GM23338 (cell line): ENCODE measurements around the gene FILIP1. TPM values are rescaled to one million over a fixed set of nuclear protein-coding genes. Genes with fewer than 3 reads are reported as not detected.

Experiments used
- ATAC-seq: fragments of 200-7000 bp; cut with Tn5 transposase; 3 replicates; pipeline ENCODE4 v1.9.1; 2020
- DNase-seq: peaks from one replicate; pipeline ENCODE4 v3.0.0-alpha.2; 2015; ENCODE audit warnings: low spot score
- H2AFZ ChIP-seq: fragments of 200-600 bp; sonication (generic); 2 replicates; pipeline ENCODE4 v1.8.0; 2016; ENCODE audit warnings: antibody characterized with exemption, mild to moderate bottlenecking, moderate library complexity
- H3F3A ChIP-seq: fragments of 200-600 bp; sonication (generic); replicated peaks from 2 replicates; pipeline ENCODE4 v1.8.0; 2017; ENCODE audit warnings: antibody characterized with exemption, mixed run types, low read depth
- H3K27ac ChIP-seq: fragments of 200-600 bp; sonication (generic); 2 replicates; pipeline ENCODE4 v1.6.1; 2016; ENCODE audit warnings: low read depth
- H3K27me3 ChIP-seq: fragments of 200-600 bp; sonication (generic); 2 replicates; pipeline ENCODE4 v1.8.0; 2016; ENCODE audit warnings: mild to moderate bottlenecking, mixed run types, moderate library complexity; ENCODE audit not compliant: insufficient read depth
- H3K36me3 ChIP-seq: fragments of 200-600 bp; sonication (generic); 2 replicates; pipeline ENCODE4 v1.8.0; 2016; ENCODE audit warnings: mild to moderate bottlenecking; ENCODE audit not compliant: insufficient read depth
- H3K4me1 ChIP-seq: fragments of 200-600 bp; sonication (generic); 2 replicates; pipeline ENCODE4 v1.8.0; 2016; ENCODE audit warnings: mild to moderate bottlenecking, moderate library complexity; ENCODE audit not compliant: insufficient read depth
- H3K4me2 ChIP-seq: fragments of 200-600 bp; sonication (generic); 2 replicates; pipeline ENCODE4 v1.7.1; 2017; ENCODE audit warnings: mixed run types
- H3K4me3 ChIP-seq: fragments of 200-600 bp; sonication (generic); 2 replicates; pipeline ENCODE4 v1.6.1; 2016; ENCODE audit warnings: mixed run types
- H3K79me2 ChIP-seq: fragments of 200-600 bp; sonication (generic); replicated peaks from 2 replicates; pipeline ENCODE4 v1.8.0; 2017; ENCODE audit warnings: mild to moderate bottlenecking; ENCODE audit not compliant: insufficient read depth
- H3K9me2 ChIP-seq: fragments of 200-600 bp; sonication (generic); 2 replicates; pipeline ENCODE4 v1.8.0; 2017; ENCODE audit not compliant: insufficient read depth
- H4K20me1 ChIP-seq: fragments of 200-600 bp; sonication (generic); replicated peaks from 2 replicates; pipeline ENCODE4 v1.8.0; 2017; ENCODE audit warnings: mild to moderate bottlenecking; ENCODE audit not compliant: insufficient read depth
- H3K27ac Mint-ChIP-seq: 2 replicates; pipeline ENCODE4 v1.8.0; 2020; ENCODE audit warnings: inconsistent platforms, mild to moderate bottlenecking, moderate library complexity, mixed read lengths
- H3K27me3 Mint-ChIP-seq: 3 replicates; pipeline ENCODE4 v1.8.0; 2022; ENCODE audit warnings: low read depth, mild to moderate bottlenecking, moderate library complexity, mixed read lengths, inconsistent platforms; ENCODE audit not compliant: insufficient read depth, poor library complexity
- H3K36me3 Mint-ChIP-seq: 3 replicates; pipeline ENCODE4 v1.8.0; 2021; ENCODE audit warnings: low read depth, mild to moderate bottlenecking, inconsistent platforms, moderate library complexity, mixed read lengths
- H3K4me1 Mint-ChIP-seq: 3 replicates; pipeline ENCODE4 v1.8.0; 2020; ENCODE audit warnings: mild to moderate bottlenecking, inconsistent platforms, mixed read lengths
- H3K4me3 Mint-ChIP-seq: 3 replicates; pipeline ENCODE4 v1.8.0; 2021; ENCODE audit warnings: moderate library complexity, mild to moderate bottlenecking, inconsistent platforms, mixed read lengths
- H3K9me3 Mint-ChIP-seq: 3 replicates; pipeline ENCODE4 v1.8.0; 2020; ENCODE audit warnings: moderate library complexity, mild to moderate bottlenecking, inconsistent platforms, mixed read lengths
- CREB1 ChIP-seq: fragments of 250-450 bp; sonication (Bioruptor Pico); IDR thresholded peaks from 2 replicates; pipeline ENCODE4 v1.5.0; 2020; ENCODE audit warnings: low read depth, mild to moderate bottlenecking, moderate library complexity
- CTCF ChIP-seq, 2 experiments: fragments of 200-600 bp in 1 of 2; sonication (generic) in 1 of 2; conservative IDR thresholded peaks; 2 replicates each; pipeline versions ENCODE4 v1.5.1 to v1.6.1; 2016 to 2017; ENCODE audit warnings: antibody characterized with exemption in 2 of 2, low read depth in 2 of 2, mild to moderate bottlenecking in 2 of 2, moderate library complexity in 1 of 2
- ETS1 ChIP-seq: IDR thresholded peaks from 2 replicates; pipeline ENCODE4 v1.6.1; 2016; ENCODE audit warnings: antibody characterized with exemption
- EZH2 ChIP-seq: fragments of 200-600 bp; sonication (generic); IDR thresholded peaks from one replicate; pipeline ENCODE4 v1.8.0; 2017; ENCODE audit warnings: antibody characterized with exemption, mild to moderate bottlenecking, low read depth; ENCODE audit not compliant: unreplicated experiment
- EZH2phosphoT487 ChIP-seq: fragments of 200-600 bp; sonication (generic); IDR thresholded peaks from one replicate; pipeline ENCODE4 v1.8.1; 2018; ENCODE audit warnings: antibody characterized with exemption; ENCODE audit not compliant: unreplicated experiment
- JUNB ChIP-seq: IDR thresholded peaks from one replicate; pipeline ENCODE4 v1.6.1; 2016; ENCODE audit warnings: antibody characterized with exemption; ENCODE audit not compliant: unreplicated experiment
- POLR2AphosphoS5 ChIP-seq: IDR thresholded peaks from 2 replicates; pipeline ENCODE4 v1.6.1; 2016; ENCODE audit warnings: antibody characterized with exemption, low read depth
- REST ChIP-seq: IDR thresholded peaks from one replicate; pipeline ENCODE4 v1.6.1; 2018; ENCODE audit warnings: antibody characterized with exemption; ENCODE audit not compliant: unreplicated experiment
- STAT1 ChIP-seq: IDR thresholded peaks from one replicate; pipeline ENCODE4 v1.6.1; 2016; ENCODE audit warnings: antibody characterized with exemption; ENCODE audit not compliant: unreplicated experiment
- ZNF114 ChIP-seq: fragments of 250-450 bp; sonication (Bioruptor Pico); IDR thresholded peaks from 2 replicates; pipeline ENCODE4 v1.5.0; 2020; ENCODE audit warnings: mild to moderate bottlenecking, moderate library complexity
- ZNF331 ChIP-seq: fragments of 250-450 bp; sonication (Bioruptor Pico); IDR thresholded peaks from 2 replicates; pipeline ENCODE4 v1.5.0; 2020; ENCODE audit warnings: low read depth, mild to moderate bottlenecking, moderate library complexity
- polyA plus RNA-seq: library from polyadenylated mRNA; unstranded; fragments of >200 nt; fragmentation: Nextera tagmentation; extraction: Ambion mirVana; gene quantifications from 2 replicates; pipeline ENCODE4 v1.2.1, GENCODE V29; 2016
- total RNA-seq: library from RNA; depleted of rRNA; stranded (reverse); fragments of >200 nt; shearing (Covaris generic); gene quantifications from 2 replicates; pipeline ENCODE4 v1.2.3, GENCODE V29; 2014
- TF ChIP-seq, protein P1 (sequence below): fragments of 250-450 bp; sonication (Bioruptor Pico); IDR thresholded peaks from 2 replicates; pipeline ENCODE4 v1.5.0; 2020; ENCODE audit warnings: mild to moderate bottlenecking, moderate library complexity

Gene FILIP1
- total and polyA plus RNA-seq, 2 experiments from 2014 or later: 3.7 to 6.4 TPM

- TF ChIP-seq CREB1 (CRISPR knock-in tag): no peak
Measured at GRCh38 chr6:75281653-75282052, 211.9 kb downstream of the FILIP1 start (continued).

GRCh38 chr6:75280131-75280855 is 213.3 kb downstream of the FILIP1 start:
- Histone ChIP-seq H3K9me2 (0 out of 2 replicates have a peak, but pooled peaks cover 4% of the 10 kb centered on the region), H3K36me3 (no peaks in the 10 kb centered on the region), H3K27ac (peak overlapping the region; percentile 15), H4K20me1 (no peaks in the 10 kb centered on the region; the same call in 1 of the 2 replicates), H3F3A (no peaks in the 10 kb centered on the region), H3K27me3 (no peaks in the 10 kb centered on the region), H3K4me3 (peak overlapping the region; percentile 86), H3K4me2 (peak overlapping the region; percentile 80), H2AFZ (no peak overlapping the region), H3K79me2 (peaks cover 92% of the 10 kb centered on the region), H3K4me1 (peaks cover 61% of the 10 kb centered on the region)
- Mint-ChIP-seq H3K4me3 (peak overlapping the region; percentile 46; the same call in 2 of the 3 replicates), H3K27ac (peak overlapping the region; percentile 94), H3K4me1 (peaks cover 51% of the 10 kb centered on the region), H3K36me3 (peaks cover 9% of the 10 kb centered on the region), H3K27me3 (no peaks in the 10 kb centered on the region), H3K9me3 (0 out of 3 replicates have a peak, but pooled peaks cover under 1% of the 10 kb centered on the region)
- DNase-seq: no peak
- no peak for ATAC-seq
- no peak for TF ChIP-seq POLR2AphosphoS5
- TF ChIP-seq, protein P1, sequence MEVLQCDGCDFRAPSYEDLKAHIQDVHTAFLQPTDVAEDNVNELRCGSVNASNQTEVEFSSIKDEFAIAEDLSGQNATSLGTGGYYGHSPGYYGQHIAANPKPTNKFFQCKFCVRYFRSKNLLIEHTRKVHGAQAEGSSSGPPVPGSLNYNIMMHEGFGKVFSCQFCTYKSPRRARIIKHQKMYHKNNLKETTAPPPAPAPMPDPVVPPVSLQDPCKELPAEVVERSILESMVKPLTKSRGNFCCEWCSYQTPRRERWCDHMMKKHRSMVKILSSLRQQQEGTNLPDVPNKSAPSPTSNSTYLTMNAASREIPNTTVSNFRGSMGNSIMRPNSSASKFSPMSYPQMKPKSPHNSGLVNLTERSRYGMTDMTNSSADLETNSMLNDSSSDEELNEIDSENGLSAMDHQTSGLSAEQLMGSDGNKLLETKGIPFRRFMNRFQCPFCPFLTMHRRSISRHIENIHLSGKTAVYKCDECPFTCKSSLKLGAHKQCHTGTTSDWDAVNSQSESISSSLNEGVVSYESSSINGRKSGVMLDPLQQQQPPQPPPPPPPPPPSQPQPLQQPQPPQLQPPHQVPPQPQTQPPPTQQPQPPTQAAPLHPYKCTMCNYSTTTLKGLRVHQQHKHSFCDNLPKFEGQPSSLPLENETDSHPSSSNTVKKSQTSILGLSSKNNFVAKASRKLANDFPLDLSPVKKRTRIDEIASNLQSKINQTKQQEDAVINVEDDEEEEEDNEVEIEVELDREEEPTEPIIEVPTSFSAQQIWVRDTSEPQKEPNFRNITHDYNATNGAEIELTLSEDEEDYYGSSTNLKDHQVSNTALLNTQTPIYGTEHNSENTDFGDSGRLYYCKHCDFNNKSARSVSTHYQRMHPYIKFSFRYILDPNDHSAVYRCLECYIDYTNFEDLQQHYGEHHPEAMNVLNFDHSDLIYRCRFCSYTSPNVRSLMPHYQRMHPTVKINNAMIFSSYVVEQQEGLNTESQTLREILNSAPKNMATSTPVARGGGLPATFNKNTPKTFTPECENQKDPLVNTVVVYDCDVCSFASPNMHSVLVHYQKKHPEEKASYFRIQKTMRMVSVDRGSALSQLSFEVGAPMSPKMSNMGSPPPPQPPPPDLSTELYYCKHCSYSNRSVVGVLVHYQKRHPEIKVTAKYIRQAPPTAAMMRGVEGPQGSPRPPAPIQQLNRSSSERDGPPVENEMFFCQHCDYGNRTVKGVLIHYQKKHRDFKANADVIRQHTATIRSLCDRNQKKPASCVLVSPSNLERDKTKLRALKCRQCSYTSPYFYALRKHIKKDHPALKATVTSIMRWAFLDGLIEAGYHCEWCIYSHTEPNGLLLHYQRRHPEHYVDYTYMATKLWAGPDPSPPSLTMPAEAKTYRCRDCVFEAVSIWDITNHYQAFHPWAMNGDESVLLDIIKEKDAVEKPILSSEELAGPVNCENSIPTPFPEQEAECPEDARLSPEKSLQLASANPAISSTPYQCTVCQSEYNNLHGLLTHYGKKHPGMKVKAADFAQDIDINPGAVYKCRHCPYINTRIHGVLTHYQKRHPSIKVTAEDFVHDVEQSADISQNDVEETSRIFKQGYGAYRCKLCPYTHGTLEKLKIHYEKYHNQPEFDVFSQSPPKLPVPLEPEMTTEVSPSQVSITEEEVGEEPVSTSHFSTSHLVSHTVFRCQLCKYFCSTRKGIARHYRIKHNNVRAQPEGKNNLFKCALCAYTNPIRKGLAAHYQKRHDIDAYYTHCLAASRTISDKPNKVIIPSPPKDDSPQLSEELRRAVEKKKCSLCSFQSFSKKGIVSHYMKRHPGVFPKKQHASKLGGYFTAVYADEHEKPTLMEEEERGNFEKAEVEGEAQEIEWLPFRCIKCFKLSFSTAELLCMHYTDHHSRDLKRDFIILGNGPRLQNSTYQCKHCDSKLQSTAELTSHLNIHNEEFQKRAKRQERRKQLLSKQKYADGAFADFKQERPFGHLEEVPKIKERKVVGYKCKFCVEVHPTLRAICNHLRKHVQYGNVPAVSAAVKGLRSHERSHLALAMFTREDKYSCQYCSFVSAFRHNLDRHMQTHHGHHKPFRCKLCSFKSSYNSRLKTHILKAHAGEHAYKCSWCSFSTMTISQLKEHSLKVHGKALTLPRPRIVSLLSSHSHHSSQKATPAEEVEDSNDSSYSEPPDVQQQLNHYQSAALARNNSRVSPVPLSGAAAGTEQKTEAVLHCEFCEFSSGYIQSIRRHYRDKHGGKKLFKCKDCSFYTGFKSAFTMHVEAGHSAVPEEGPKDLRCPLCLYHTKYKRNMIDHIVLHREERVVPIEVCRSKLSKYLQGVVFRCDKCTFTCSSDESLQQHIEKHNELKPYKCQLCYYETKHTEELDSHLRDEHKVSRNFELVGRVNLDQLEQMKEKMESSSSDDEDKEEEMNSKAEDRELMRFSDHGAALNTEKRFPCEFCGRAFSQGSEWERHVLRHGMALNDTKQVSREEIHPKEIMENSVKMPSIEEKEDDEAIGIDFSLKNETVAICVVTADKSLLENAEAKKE (CRISPR knock-in tag): no peak
- no peak for TF ChIP-seq EZH2
- TF ChIP-seq ZNF331 (CRISPR knock-in tag): no peak
- TF ChIP-seq ETS1: no peak
- no peak for TF ChIP-seq CREB1 (CRISPR knock-in tag)
- TF ChIP-seq JUNB: no peak
- no peak for TF ChIP-seq CTCF (conservative IDR thresholded peaks at IDR 0.05; ENCODE audit: low read depth in 2 of 2)
- TF ChIP-seq EZH2phosphoT487: no peak
- no peak for TF ChIP-seq STAT1
- no peak for TF ChIP-seq ZNF114 (CRISPR knock-in tag)
- no peak for TF ChIP-seq REST
